Neural cell (in vitro differentiated cells): ENCODE measurements around the gene PCDH9. TPM values are rescaled to one million over a fixed set of nuclear protein-coding genes. Genes with fewer than 3 reads are reported as not detected.

Source experiments
- H2AFZ ChIP-seq: fragments of 200-600, 300-800 bp; sonication (generic), shearing (Covaris generic); 2 replicates; pipeline ENCODE4 v1.6.0; 2014; ENCODE audit warnings: low read depth, mild to moderate bottlenecking, antibody characterized with exemption, low read length, moderate library complexity
- H3F3A ChIP-seq: fragments of 200-600 bp; shearing (Covaris generic); 2 replicates; pipeline ENCODE4 v1.6.1; 2016; ENCODE audit warnings: mild to moderate bottlenecking, moderate library complexity, mixed read lengths, antibody characterized with exemption, low read length; ENCODE audit not compliant: insufficient read depth, poor library complexity, severe bottlenecking
- H3K27ac ChIP-seq: fragments of 200-600, 300-800 bp; sonication (generic), shearing (Covaris generic); 2 replicates; pipeline ENCODE4 v1.5.1; 2014; ENCODE audit warnings: mild to moderate bottlenecking, low read length, moderate library complexity
- H3K27me3 ChIP-seq: fragments of 300-800, 200-600 bp; sonication (generic), shearing (Covaris generic); 2 replicates; pipeline ENCODE4 v1.6.0; 2014; ENCODE audit warnings: mild to moderate bottlenecking, low read depth, low read length, moderate library complexity; ENCODE audit not compliant: insufficient read depth
- H3K36me3 ChIP-seq: fragments of 300-800, 200-600 bp; sonication (generic), shearing (Covaris generic); 2 replicates; pipeline ENCODE4 v1.5.1; 2014; ENCODE audit warnings: mild to moderate bottlenecking, antibody characterized with exemption, low read length, moderate library complexity; ENCODE audit not compliant: insufficient read depth
- H3K4me2 ChIP-seq: fragments of 300-800, 200-600 bp; sonication (generic), shearing (Covaris generic); 2 replicates; pipeline ENCODE4 v1.6.0; 2014; ENCODE audit warnings: mild to moderate bottlenecking, low read length
- H3K4me3 ChIP-seq: fragments of 300-800, 200-600 bp; sonication (generic), shearing (Covaris generic); 2 replicates; pipeline ENCODE4 v1.5.1; 2014; ENCODE audit warnings: mild to moderate bottlenecking, low read length, moderate library complexity
- H3K79me2 ChIP-seq: fragments of 200-600 bp; shearing (Covaris generic); replicated peaks from 2 replicates; pipeline ENCODE4 v1.6.0; 2014; ENCODE audit warnings: mild to moderate bottlenecking, low read length, moderate library complexity; ENCODE audit not compliant: insufficient read depth
- H3K9ac ChIP-seq: fragments of 300-800, 200-600 bp; sonication (generic), shearing (Covaris generic); 2 replicates; pipeline ENCODE4 v1.6.1; 2016; ENCODE audit warnings: mild to moderate bottlenecking, low read length, mixed read lengths
- H3K9me2 ChIP-seq: fragments of 200-600 bp; shearing (Covaris generic); 2 replicates; pipeline ENCODE4 v1.6.1; 2016; ENCODE audit warnings: mild to moderate bottlenecking, low read length, mixed read lengths; ENCODE audit not compliant: insufficient read depth
- H3K9me3 ChIP-seq: fragments of 200-600, 300-800 bp; sonication (generic), shearing (Covaris generic); 2 replicates; pipeline ENCODE4 v1.6.1; 2016; ENCODE audit warnings: mild to moderate bottlenecking, mixed run types, low read length, moderate library complexity, mixed read lengths
- H4K20me1 ChIP-seq: fragments of 200-600 bp; shearing (Covaris generic); 2 replicates; pipeline ENCODE4 v1.6.1; 2016; ENCODE audit warnings: mild to moderate bottlenecking, mixed run types; ENCODE audit not compliant: insufficient read depth
- EP300 ChIP-seq: fragments of 450-650 bp; conservative IDR thresholded peaks from 2 replicates; pipeline ENCODE4 v1.6.1; 2014; ENCODE audit warnings: antibody characterized with exemption, mild to moderate bottlenecking, moderate library complexity; ENCODE audit not compliant: poor library complexity, severe bottlenecking
- EZH2 ChIP-seq: fragments of 200-600, 300-800 bp; shearing (Covaris generic), sonication (generic); IDR thresholded peaks from 2 replicates; pipeline ENCODE4 v1.6.1; 2014; ENCODE audit warnings: antibody characterized with exemption, low read length, borderline replicate concordance, mild to moderate bottlenecking; ENCODE audit not compliant: insufficient read depth, poor library complexity, severe bottlenecking
- MXI1 ChIP-seq: fragments of 450-650 bp; conservative IDR thresholded peaks from 2 replicates; pipeline ENCODE4 v1.6.1; 2014; ENCODE audit warnings: antibody characterized with exemption, mild to moderate bottlenecking; ENCODE audit not compliant: poor library complexity, severe bottlenecking
- POLR2AphosphoS5 ChIP-seq: IDR thresholded peaks from 2 replicates; pipeline ENCODE4 v1.6.1; 2012
- RAD21 ChIP-seq: fragments of 450-650 bp; conservative IDR thresholded peaks from 2 replicates; pipeline ENCODE4 v1.6.1; 2014; ENCODE audit warnings: antibody characterized with exemption, mild to moderate bottlenecking, moderate library complexity
- REST ChIP-seq: IDR thresholded peaks from 2 replicates; pipeline ENCODE4 v1.6.1; 2012; ENCODE audit warnings: borderline replicate concordance
- SMC3 ChIP-seq: fragments of 450-650 bp; conservative IDR thresholded peaks from 2 replicates; pipeline ENCODE4 v1.6.1; 2014; ENCODE audit warnings: antibody characterized with exemption, mild to moderate bottlenecking, moderate library complexity; ENCODE audit not compliant: poor library complexity
- TAF1 ChIP-seq: IDR thresholded peaks from 2 replicates; pipeline ENCODE4 v1.6.1; 2012; ENCODE audit warnings: low read depth
- polyA plus RNA-seq: library from polyadenylated mRNA; depleted of rRNA; stranded (reverse); fragments of >200 nt; gene quantifications from 2 replicates; pipeline ENCODE4 v1.2.3, GENCODE V29; 2014
- TF ChIP-seq, protein P1 (sequence below): fragments of 450-650 bp; IDR thresholded peaks from 2 replicates; pipeline ENCODE4 v1.5.1; 2014; ENCODE audit warnings: antibody characterized with exemption, mild to moderate bottlenecking, moderate library complexity; ENCODE audit not compliant: poor library complexity, severe bottlenecking

The PCDH9 gene
- polyA plus RNA-seq, 1 donor from 2014 or later = 4.6 TPM

- Histone ChIP-seq H4K20me1 (no peaks in the 10 kb centered on the region), H3K9me3 (no peaks in the 10 kb centered on the region), H3F3A (peaks cover 4% of the 10 kb centered on the region), H3K4me2 (no peak overlapping the region), H3K4me3 (no peak overlapping the region), H3K27ac (no peak overlapping the region), H3K36me3 (no peaks in the 10 kb centered on the region), H3K79me2 (no peaks in the 10 kb centered on the region), H3K9me2 (no peaks in the 10 kb centered on the region), H3K9ac (no peak overlapping the region), H3K27me3 (peaks cover 3% of the 10 kb centered on the region), H2AFZ (no peak overlapping the region)
- TF ChIP-seq TAF1 = no peak
- no peak for TF ChIP-seq RAD21
- TF ChIP-seq REST = no peak
- TF ChIP-seq EP300 = no peak
- TF ChIP-seq SMC3 = no peak
- no peak for TF ChIP-seq EZH2
- TF ChIP-seq MXI1 = no peak
- TF ChIP-seq, protein P1, sequence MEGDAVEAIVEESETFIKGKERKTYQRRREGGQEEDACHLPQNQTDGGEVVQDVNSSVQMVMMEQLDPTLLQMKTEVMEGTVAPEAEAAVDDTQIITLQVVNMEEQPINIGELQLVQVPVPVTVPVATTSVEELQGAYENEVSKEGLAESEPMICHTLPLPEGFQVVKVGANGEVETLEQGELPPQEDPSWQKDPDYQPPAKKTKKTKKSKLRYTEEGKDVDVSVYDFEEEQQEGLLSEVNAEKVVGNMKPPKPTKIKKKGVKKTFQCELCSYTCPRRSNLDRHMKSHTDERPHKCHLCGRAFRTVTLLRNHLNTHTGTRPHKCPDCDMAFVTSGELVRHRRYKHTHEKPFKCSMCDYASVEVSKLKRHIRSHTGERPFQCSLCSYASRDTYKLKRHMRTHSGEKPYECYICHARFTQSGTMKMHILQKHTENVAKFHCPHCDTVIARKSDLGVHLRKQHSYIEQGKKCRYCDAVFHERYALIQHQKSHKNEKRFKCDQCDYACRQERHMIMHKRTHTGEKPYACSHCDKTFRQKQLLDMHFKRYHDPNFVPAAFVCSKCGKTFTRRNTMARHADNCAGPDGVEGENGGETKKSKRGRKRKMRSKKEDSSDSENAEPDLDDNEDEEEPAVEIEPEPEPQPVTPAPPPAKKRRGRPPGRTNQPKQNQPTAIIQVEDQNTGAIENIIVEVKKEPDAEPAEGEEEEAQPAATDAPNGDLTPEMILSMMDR = no peak
- TF ChIP-seq POLR2AphosphoS5 = no peak
These were observed 99.7 kb downstream of the PCDH9 start for GRCh38 chr13:67130444-67130843.

GRCh38 chr13:67128136-67128535 is 102.0 kb downstream of the PCDH9 start:
- H2AFZ ChIP-seq = no peak overlapping the region
- TF ChIP-seq SMC3 (no peak), POLR2AphosphoS5 (peak; percentile 43), MXI1 (no peak), EP300 (peak; percentile 95), RAD21 (no peak)
- TF ChIP-seq, protein P1 = no peak
- H3K79me2 ChIP-seq = no peaks in the 10 kb centered on the region
- H3K9ac ChIP-seq = no peak overlapping the region
- peaks cover 4% of the 10 kb centered on the region for H3F3A ChIP-seq
- no peaks in the 10 kb centered on the region for H3K36me3 ChIP-seq
- no peaks in the 10 kb centered on the region for H3K27me3 ChIP-seq
- H3K27ac ChIP-seq = no peak overlapping the region
- no peak overlapping the region for H3K4me3 ChIP-seq
- no peaks in the 10 kb centered on the region for H3K9me3 ChIP-seq
- H4K20me1 ChIP-seq = no peaks in the 10 kb centered on the region
- no peaks in the 10 kb centered on the region for H3K9me2 ChIP-seq
- H3K4me2 ChIP-seq = no peak overlapping the region
